ENCODE measurements around the gene TRAK2.
"Not testable (repeated sequence)": the region's sequence is repeated elsewhere in the genome, so short reads cannot be mapped to it uniquely, and the experiment has no call there.

Gene TRAK2

GRCh38 chr2:201451292-201452057 lies at the start of gene TRAK2, which contains the start of gene STRADB:
TRAK2 (minus strand) TSS chr2:201451458; CDS start chr2:201420507, 30,951 bp downstream.
STRADB (plus strand) TSS chr2:201451740; CDS start chr2:201454841, 3,101 bp downstream.
- DNase-seq (ENCODE audit: low read depth): peak; percentile 89

GRCh38 chr2:201500534-201500933 lies 49.3 kb upstream of the TRAK2 start:
- no peak for DNase-seq (ENCODE audit: low read depth)

- DNase-seq (ENCODE audit: low read depth): no peak
Measured at GRCh38 chr2:201496785-201497184, 45.5 kb upstream of the TRAK2 start.

- no peak for DNase-seq (ENCODE audit: low read depth)
Measured at GRCh38 chr2:201490291-201490690, 39.0 kb upstream of the TRAK2 start.

- DNase-seq (ENCODE audit: low read depth): peak; percentile 40
Measured at GRCh38 chr2:201484805-201485204, 33.5 kb upstream of the TRAK2 start.

GRCh38 chr2:201483758-201484157 lies 32.5 kb upstream of the TRAK2 start:
- DNase-seq (ENCODE audit: low read depth): not testable (repeated sequence)

- DNase-seq (ENCODE audit: low read depth): no peak
Measured at GRCh38 chr2:201483342-201483741, 32.1 kb upstream of the TRAK2 start.

- no peak for DNase-seq (ENCODE audit: low read depth)
Measured at GRCh38 chr2:201482543-201482942, 31.3 kb upstream of the TRAK2 start.

GRCh38 chr2:201472411-201472810 lies 21.2 kb upstream of the TRAK2 start:
- no peak for DNase-seq (ENCODE audit: low read depth)

- DNase-seq (ENCODE audit: low read depth): no peak
Measured at GRCh38 chr2:201471732-201472393, 20.6 kb upstream of the TRAK2 start.

- DNase-seq (ENCODE audit: low read depth): no peak
Measured at GRCh38 chr2:201470821-201471731, 19.8 kb upstream of the TRAK2 start.

- DNase-seq (ENCODE audit: low read depth): no peak
Measured at GRCh38 chr2:201467666-201468065, 16.4 kb upstream of the TRAK2 start.

GRCh38 chr2:201466050-201466675 lies 14.9 kb upstream of the TRAK2 start:
- peak; percentile 61 for DNase-seq (ENCODE audit: low read depth)

- no peak for DNase-seq (ENCODE audit: low read depth)
Measured at GRCh38 chr2:201465524-201465971, 14.3 kb upstream of the TRAK2 start.

- no peak for DNase-seq (ENCODE audit: low read depth)
Measured at GRCh38 chr2:201464547-201464946, 13.3 kb upstream of the TRAK2 start.

GRCh38 chr2:201460532-201460931 lies 9.3 kb upstream of the TRAK2 start:
- DNase-seq (ENCODE audit: low read depth): no peak

GRCh38 chr2:201458381-201458780 lies 7.1 kb upstream of the TRAK2 start:
- DNase-seq (ENCODE audit: low read depth): no peak

GRCh38 chr2:201452922-201453643 lies 1.8 kb upstream of the TRAK2 start:
- no peak for DNase-seq (ENCODE audit: low read depth)

GRCh38 chr2:201452058-201452921 lies 1.0 kb upstream of the TRAK2 start:
- no peak for DNase-seq (ENCODE audit: low read depth)

- DNase-seq (ENCODE audit: low read depth): no peak
Measured at GRCh38 chr2:201450954-201451291, 335 bp downstream of the TRAK2 start.
